ENCODE results near the gene SLC16A4. TPM values are rescaled to one million over a fixed set of nuclear protein-coding genes. Genes with fewer than 3 reads are reported as not detected.
"Not testable (repeated sequence)": the region's sequence is repeated elsewhere in the genome, so short reads cannot be mapped to it uniquely, and the experiment has no call there.

The SLC16A4 gene
- total RNA-seq (2014; rRNA removed; shearing (Covaris generic)) = 16.3 and 18.5 TPM in 2 replicates

GRCh38 chr1:110390692-110391245 lies at the start of gene SLC16A4:
TSS of gene SLC16A4 (minus strand) at chr1:110391026. CDS start at chr1:110389323, 1,703 bp downstream.
- peak; percentile 88 for DNase-seq (ENCODE audit: low read depth)

GRCh38 chr1:110439873-110440272 lies 49.0 kb upstream of the SLC16A4 start:
- not testable (repeated sequence) for DNase-seq (ENCODE audit: low read depth)

GRCh38 chr1:110438893-110439292 lies 48.1 kb upstream of the SLC16A4 start:
- no peak for DNase-seq (ENCODE audit: low read depth)

GRCh38 chr1:110437645-110438299 lies 46.9 kb upstream of the SLC16A4 start:
- DNase-seq (ENCODE audit: low read depth) = not testable (repeated sequence)

GRCh38 chr1:110436635-110437034 lies 45.8 kb upstream of the SLC16A4 start:
- DNase-seq (ENCODE audit: low read depth) = peak; percentile 80

- no peak for DNase-seq (ENCODE audit: low read depth)
These were observed 44.1 kb upstream of the SLC16A4 start for GRCh38 chr1:110434946-110435345.

GRCh38 chr1:110433803-110434202 lies 43.0 kb upstream of the SLC16A4 start:
- DNase-seq (ENCODE audit: low read depth) = peak; percentile 38

GRCh38 chr1:110433213-110433612 lies 42.4 kb upstream of the SLC16A4 start:
- DNase-seq (ENCODE audit: low read depth) = no peak

- DNase-seq (ENCODE audit: low read depth) = no peak
These were observed 40.1 kb upstream of the SLC16A4 start for GRCh38 chr1:110430901-110431300.

- DNase-seq (ENCODE audit: low read depth) = no peak
These were observed 39.5 kb upstream of the SLC16A4 start for GRCh38 chr1:110430366-110430765.

GRCh38 chr1:110428946-110429345 lies 38.1 kb upstream of the SLC16A4 start:
- no peak for DNase-seq (ENCODE audit: low read depth)

GRCh38 chr1:110426854-110427253 lies 36.0 kb upstream of the SLC16A4 start:
- no peak for DNase-seq (ENCODE audit: low read depth)

GRCh38 chr1:110425612-110426152 lies 34.9 kb upstream of the SLC16A4 start:
- DNase-seq (ENCODE audit: low read depth) = no peak

- DNase-seq (ENCODE audit: low read depth) = no peak
These were observed 34.1 kb upstream of the SLC16A4 start for GRCh38 chr1:110424699-110425611.

GRCh38 chr1:110420874-110421793 lies 30.3 kb upstream of the SLC16A4 start:
- DNase-seq (ENCODE audit: low read depth) = peak; percentile 66

GRCh38 chr1:110420023-110420662 lies 29.3 kb upstream of the SLC16A4 start:
- DNase-seq (ENCODE audit: low read depth) = no peak

GRCh38 chr1:110418729-110419128 lies 27.9 kb upstream of the SLC16A4 start:
- no peak for DNase-seq (ENCODE audit: low read depth)

GRCh38 chr1:110413045-110413444 lies 22.2 kb upstream of the SLC16A4 start:
- not testable (repeated sequence) for DNase-seq (ENCODE audit: low read depth)

GRCh38 chr1:110412576-110412975 lies 21.8 kb upstream of the SLC16A4 start:
- DNase-seq (ENCODE audit: low read depth) = peak; percentile 69

- DNase-seq (ENCODE audit: low read depth) = no peak
These were observed 20.4 kb upstream of the SLC16A4 start for GRCh38 chr1:110411173-110411735.

All from RPMI7951 (cell line).